ENCODE data around the gene MDFI.

Gene MDFI

DNA sequence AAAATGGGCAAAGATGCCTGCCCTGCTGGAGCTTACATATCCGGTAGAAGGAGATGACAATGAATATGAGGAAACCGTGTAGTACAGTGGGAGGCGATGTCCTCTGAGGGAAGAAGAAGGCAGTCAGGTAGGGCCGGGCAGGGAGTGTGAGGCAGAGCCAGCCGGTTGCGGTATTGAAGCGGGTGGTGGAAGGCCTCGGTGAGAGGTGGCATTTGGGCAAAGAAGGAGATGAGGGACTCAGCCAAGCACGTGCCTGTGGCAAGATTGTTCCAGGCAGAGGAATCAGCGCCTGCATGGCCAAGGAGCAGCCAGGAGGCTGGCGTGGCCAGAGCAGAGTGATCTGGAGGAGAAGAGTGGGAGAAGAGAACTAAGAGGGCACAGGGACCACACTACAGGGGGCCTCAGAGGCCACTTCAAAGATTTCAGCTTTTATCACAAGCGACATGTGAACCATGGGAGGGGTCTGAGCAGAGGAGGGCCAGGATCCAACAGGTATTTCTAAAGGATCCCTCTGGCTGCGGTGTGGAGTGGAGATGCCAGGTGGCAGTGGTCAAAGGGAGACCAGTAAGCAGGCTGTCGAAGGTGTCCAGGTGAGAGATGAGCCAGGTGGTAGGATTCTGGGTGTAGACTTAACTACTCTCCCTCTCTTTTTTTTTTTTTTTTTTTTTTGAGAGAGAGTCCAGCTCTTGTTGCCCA is 13.8 kb downstream of the MDFI start:
- no peak for DNase-seq

DNA sequence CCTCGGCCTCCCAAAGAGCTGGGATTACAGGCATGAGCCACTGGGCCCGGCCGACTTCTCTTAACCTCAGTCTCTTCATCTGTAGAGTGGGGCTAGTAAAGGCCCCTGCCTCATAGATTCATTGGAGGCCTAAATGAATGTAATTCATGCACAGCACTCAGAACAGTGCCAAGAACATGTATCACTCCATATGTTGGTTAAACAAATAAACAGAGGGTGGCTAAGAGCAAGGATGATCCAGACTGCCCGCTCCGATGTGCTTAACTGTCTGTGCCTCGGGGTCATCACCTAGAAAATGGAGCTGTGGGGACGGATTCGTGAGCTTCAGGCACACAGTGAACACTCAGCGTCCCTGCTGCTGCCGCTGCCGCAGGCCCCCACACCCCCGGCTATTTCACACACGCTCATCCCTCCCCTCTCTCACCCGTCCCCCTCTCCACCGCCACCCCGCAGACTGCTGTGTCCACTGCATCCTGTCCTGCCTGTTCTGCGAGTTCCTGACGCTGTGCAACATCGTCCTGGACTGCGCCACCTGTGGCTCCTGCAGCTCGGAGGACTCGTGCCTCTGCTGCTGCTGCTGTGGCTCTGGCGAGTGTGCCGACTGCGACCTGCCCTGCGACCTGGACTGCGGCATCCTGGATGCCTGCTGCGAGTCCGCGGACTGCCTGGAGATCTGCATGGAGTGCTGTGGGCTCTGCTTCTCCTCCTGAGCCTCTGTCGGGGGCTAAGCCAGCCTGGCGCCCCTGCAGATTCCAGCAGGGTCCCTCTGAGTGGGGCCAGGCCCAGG is 14.8 kb downstream of the MDFI start:
- no peak for DNase-seq

DNA sequence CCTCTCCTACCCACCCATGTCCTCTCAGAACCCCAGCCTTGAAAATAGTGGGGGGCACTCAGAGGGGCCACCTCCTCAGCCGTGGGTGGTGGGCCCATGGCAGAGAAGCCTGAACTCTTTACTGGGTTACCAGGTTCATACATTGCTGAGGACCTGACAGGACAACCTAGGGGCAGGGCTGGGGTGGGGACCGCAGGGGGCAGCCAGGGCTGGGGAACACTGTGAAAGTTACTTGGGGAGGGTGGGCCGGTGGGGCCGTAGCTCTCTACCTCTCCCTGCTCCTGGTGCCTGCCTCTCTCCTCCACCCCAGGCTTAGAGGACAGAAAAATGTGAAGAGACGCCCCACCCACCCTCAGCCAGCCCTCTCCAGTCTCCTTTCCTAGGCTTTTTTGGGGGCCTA is 15.4 kb downstream of the MDFI start:
- no peak for DNase-seq

DNA sequence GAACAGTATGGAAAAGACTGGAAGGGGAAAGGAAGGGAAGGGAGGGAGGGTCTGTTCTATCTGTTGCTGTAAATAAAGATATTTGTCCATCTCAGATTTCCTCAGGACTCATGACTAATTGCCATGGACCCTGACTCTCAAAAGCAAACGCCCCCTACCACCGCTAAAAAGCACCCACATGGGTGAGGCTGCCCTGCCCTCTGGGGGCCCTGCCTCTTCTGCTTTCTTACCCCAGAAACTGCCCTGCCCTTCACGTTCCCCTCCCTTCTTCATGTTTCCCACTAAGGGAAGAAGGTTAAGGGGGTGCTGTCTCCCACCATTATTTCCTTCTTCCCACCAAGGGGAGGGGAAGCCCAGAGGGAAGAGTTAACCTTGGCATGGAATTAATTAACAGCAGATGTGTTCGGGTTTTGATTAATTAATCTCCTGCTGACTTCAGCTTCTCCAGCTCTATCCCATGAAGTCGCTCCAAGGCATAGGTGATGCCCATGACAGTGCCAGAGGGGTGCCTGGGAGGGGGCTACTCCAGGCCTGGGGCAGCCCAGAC is 16.0 kb downstream of the MDFI start:
- no peak for DNase-seq

DNA sequence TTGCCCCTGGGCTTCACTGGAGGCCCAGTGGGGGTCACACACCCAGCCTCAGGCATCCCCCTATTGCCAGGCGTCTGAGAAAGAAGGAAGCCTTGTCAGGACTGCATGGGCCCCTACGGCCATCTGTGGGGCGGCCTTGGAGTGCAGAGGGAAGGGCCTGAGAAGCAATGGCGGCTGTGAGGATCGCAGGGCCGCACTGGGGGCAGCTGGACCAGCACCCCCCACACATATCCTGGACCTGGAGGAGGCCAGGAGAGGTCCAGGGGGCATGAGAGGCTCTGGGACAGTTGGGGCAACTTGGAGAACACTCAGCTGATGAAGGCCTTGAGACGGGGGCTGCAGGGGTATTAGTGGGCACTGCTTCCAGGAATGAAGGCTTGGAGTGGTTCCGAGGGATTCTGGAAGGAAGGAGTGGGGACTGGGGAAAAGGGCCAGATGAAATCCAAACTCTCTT is 16.5 kb downstream of the MDFI start:
- no peak for DNase-seq

DNA sequence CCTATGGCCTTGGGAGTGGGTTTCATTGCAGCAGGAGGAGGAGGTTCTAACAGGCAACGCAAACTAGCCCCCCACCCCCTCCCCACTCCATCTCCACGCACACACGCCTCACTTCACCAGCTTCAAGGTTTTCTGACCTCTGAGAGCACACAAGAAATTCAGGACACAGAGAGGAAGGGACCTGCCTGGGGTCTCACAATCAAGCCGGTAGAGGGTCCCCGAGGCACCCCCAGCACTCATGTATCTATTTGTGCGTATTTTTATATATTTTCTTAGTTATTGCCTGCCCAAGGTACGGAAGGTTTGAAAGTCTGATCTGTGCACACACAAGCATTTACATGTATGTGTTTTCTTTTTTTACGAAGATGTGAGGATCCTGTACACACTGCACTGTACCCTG is 16.9 kb downstream of the MDFI start:
- DNase-seq = no peak

DNA sequence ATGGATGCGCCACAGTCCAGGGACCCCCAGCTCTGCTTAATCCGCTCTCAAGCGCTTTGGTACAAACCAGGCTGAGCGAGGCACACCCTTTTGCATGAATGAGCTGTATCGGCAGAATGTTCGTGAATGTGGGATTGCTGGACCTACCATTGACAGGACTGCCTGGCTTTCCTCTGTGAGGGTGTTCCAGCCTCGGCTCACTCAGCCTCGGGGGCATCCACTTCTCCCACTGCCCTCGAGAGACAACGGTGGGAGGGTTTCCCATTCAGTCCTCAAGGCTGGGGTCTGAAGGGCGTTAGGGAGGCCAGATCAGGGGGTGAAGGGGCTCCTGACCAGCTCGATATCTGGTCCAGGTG is 17.4 kb downstream of the MDFI start:
- no peak for DNase-seq

DNA sequence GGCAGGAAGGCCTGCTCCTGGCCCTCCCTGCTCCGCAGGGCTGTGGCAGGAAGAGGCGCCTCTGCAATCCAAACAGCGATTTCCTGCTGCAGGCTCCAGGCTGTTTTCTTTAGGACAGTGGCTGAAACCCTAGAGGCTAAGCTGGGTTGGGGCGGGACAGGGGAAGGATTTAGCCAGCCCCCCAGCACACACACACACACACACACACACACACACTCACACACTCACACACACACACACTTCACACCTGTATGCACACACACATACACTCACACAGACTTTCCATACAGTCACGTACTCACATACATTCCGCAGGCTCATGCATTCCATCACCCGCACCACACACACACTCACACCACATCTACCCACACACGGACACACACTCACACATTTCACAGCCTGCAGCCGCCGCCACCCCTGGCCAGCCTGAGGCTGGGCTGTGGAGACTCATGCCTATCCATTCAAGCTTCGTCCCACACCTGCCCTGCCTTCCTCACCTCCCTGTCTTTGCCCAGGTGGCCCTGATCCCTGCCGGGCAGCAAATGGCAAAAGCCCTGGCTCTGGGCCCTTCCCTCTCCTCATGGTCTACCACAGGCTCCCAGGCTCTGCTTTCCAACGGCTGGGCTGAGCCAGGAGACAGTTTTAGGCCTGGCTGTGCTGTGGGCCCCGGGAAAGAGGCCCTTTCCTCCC is 17.9 kb downstream of the MDFI start:
- DNase-seq = no peak

DNA sequence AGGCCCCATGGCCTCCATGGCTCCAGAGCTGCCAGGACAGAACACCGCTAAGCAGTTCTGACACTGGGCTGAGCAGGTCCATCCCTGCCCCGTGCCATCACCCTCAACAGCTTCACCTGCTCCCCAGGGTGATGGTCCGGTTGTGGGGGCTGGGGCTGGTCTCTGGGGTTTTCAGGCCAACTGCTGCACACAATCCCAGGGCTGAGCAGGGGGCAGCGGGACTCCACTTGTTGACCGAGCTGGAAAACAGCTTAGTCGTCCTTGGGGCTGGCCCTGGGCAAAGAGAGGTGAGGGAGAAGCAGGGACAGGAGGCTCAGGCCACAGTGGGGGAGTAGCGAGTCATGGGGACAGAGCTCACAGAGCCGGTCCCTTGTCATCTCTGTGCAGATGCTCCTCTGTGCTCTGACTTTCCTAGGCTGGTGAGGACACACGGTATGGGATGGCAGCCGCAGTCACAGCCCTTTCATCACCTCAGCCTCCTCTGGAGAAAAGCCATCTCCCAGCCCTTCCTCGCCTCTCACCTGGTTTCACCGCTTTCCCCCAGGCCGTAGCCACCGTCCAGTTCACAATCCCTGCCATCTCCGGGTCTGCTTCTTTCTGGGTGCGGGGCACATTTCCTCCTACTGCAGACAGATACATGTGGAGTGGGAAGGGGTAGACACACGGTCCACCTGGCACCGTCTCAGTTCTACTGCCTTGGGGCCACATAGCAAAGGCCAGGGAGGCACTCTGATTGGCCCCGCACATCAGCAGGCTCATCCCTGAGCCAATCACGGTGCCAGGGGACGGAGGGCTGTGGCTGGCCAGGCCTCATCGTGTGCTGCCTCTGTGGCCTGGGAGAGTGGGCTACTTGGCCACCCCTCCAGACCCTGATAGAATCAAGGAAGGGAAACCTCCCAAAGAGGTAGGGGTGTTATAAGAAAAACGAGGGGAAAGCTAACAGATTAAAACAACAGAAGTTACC is 19.1 kb downstream of the MDFI start:
- no peak for DNase-seq

DNA sequence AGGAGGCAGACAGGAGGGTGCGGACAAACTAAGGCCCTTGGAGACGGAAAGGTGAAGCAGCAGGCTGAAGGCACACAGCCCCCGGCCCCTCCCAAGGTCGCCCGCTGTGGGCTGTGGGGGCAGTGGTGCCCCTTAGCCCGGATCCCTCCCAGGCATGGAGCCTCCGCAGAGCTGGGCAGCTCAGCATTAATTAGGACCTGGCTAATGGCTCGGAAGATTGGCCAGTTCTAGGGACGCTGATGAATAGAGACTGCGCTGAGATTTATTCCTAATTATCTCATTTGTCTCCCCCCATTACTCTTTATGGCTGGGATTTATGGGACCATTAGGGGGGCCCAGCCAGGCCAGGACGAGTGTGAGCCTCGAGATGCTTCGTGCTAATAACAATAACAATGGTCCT is 20.4 kb downstream of the MDFI start:
- DNase-seq = no peak

DNA sequence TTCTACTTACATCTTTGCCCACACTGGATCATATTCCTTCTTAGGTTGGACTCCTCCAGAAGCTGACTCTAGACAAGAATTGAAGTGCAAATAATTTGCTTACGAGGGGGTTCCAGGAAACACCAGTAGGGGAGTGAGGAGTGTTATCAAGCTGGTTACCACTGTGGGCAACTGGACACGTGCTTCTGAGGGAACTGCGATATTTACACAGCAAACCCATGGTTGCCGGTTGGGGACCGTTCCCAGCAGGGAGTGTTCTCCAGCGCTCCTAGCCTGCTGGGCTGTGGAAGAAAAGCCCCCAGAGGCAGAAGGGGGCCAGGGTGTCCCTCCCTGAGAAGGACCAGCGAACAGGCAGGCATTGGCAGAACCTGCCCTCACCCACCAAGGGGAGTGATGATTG is 21.7 kb downstream of the MDFI start:
- no peak for DNase-seq

DNA sequence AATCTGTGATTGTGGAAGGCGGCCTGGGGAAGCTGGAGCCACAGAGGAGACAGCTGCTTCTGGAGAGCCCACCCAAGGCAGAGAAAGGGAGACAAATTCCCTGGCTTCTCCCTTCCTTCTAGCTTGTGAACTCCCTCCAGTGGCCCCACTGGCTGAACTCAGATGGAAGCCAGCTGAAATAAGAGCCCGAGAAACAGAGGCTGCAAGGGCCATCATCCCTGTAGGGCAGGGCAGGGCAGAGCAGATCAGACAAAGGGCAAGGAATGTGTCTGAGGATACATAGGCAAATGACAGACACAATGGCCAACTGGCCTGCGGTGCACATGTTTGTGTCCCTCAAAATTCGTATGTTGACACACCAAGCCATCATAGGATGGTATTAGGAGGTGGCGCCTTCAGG is 25.3 kb downstream of the MDFI start:
- no peak for DNase-seq

DNA sequence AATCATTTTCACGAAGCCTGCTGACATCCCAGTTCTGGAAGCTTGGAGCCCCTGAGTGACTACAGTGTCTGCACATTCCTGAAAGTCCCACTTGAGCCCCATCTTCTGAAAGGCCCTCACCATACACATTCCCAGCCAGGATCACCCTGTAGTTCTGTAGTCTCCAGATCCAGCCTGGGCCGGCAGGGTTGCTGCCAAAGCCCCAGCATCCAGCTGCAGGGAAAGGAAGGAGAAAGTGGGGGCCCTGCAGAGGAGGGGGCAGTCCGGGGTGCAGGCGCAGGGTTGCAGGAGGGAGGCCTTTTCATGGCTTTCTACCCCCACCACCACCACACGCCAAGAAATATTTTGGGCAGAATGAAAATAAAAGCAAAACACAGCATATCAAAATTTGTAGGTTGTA is 26.0 kb downstream of the MDFI start:
- DNase-seq = no peak

DNA sequence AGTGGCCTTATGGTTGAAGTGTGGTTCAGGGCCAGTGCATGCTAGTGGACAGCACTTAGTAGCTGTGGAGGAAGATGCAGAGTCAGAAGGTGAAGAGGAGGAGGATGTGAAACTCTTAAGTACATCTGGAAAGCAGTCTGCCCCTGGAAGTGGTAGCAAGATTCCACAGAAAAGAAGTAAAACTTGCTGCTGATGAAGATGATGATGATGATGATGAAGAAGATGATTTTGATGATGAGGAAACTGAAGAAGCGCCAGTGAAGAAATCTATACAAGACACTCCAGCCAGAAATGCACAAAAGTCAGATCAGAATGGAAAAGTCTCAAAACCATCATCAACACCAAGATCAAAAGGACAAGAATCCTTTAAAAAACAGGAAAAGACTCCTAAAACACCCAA is 28.9 kb downstream of the MDFI start:
- DNase-seq = no peak

DNA sequence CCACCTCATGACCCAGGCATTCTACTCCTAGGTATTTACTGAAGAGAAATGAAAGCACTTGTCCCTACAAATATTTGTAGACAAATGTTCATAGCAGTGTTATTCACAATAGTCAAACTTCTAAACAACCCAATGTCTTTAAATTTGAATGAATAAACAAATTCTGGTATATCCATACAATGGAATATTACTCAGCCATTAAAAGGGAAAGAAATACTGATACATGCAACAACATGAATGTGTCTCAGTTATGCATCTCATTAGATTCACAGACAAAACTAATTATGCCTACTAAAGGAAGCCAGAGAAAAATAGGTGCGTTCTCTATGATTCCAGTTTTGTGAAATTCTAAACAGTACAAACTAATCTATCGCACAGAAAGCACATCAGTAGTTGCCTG is 30.7 kb downstream of the MDFI start:
- DNase-seq = no peak

DNA sequence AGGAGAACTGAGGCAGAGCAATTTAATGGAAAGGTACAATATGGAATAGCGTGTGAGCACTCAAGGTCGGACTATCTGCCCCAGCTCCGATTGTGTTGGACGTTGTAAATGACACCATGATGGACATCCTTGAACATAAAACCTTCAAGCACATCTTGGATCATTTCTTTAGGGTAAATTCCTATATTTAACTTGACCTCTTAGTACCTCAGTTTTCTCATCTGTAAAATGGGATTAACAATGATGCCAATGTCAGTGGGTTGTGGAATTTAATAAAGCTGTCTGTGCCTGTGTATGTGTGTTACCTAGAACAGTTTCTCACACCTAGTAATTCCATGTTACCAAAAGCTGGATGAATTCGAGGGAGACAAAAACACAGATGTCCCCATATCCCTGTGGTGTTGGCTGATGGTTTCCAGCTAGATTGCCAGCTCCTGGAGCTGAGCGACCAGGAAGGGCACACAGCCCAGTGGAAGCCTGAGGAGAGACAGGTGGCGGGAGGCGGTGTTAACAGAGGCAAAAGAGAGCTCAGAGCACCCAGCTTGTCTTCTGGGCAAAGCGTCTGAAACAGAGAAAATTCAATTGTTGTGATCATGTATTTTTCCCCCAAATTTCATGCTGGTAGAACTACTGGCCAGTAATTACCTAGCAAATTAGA is 32.6 kb downstream of the MDFI start:
- DNase-seq = no peak

DNA sequence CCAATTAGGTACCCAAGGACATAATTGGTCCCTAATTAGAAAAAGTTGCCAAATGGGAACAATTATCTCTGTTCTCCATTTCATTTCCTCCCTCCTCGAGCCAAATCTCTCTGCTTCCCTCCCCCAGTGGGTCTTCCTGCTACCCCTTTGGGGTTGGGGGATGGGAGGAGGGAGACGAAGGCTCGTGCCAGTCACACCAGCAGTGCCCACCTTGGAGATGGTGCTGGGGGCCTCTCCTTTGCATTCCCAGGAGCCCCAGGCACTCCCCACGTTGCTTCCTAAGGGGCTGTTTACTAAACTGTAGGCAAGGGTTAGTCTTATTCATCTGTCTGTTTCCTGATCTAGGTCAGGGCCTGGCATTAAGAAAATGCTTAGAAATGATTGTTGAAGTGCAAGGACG is 33.1 kb downstream of the MDFI start:
- no peak for DNase-seq

DNA sequence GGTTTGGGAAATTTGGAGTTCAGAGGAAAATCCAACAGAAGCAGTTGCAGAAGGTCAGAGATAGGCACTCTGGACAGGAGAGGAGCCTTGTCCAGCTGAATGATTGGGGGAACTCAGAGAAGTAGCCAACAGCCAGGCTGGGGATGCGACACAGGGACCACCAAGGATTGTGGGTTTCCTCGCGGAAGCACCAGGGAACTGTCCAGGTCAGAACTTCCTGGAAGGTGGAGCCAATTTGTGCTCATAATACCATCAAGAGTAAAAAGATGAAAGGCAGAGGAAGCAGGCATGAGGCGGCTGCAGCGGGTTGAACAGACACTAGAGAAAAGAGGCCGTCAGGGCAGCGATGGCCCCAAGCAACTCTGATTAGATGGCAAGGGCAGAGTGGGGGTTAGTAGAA is 33.7 kb downstream of the MDFI start:
- no peak for DNase-seq

DNA sequence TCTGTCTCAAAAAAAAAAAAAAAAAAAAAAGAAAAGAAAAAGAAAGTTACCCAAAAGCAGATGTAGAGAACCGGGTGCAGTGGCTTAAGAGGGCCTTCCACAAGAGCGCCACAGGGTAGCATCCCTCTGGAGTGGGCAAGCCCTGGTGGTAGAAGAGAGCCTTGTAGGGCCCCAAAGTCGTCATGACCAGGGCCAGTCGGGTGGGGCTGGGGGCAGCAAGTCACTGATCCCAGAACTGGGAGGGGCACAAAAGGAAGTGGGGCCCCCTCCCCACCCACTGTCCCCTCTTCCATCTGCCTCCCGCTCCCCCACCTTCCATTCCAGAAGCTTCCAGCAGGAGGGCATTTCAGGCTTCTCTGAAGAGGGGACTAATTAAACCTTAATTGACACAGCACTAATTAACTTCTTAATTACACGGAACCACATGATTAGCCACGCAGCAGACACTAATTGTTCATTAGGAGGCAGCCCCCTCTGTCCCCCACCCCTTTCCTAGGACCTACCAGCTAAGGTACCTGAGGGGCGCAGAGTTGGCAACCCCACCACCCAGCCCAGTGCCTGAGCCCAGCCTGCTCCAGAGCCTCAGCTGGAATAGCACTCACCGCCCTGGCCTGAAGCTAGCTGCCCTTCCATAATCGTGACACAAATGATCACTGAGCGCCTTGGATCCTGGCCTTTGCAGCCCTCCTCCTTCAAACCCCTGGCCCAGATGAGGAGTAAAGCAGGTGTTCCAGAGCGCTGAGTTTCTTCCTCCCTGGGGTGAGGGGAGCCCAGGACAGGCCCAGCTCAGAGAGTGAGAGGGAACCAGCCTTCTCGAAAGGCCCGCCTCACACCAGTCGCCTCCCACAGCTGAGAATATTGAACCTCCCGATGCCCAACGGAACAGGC is 34.8 kb downstream of the MDFI start:
- DNase-seq = no peak

DNA sequence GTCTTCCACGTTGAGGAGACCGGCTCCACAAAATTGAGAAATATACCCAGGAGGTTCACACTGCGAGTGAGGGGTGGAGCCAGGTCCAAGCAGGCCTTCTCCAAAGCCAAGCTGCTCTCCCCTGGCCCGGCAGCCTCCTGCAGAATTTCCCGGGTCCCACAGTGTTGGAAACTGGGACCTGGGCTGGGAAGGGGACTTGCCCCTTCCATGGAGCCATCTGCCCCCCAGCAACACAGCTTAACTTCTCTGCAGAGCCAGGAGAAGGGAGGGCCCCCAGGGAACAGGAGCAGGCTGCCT is 35.4 kb downstream of the MDFI start:
- DNase-seq = no peak

Measured in stimulated activated CD4-positive, alpha-beta T cell treated with anti-CD3 and anti-CD28 coated beads, Interleukin-1b, Interleukin-23, amount 100 ng/mL, for 48 hours (primary cell).